Natural killer cell (primary cell): ENCODE results near the gene DIP2C. TPM values are rescaled to one million over a fixed set of nuclear protein-coding genes. Genes with fewer than 3 reads are reported as not detected.

Experiments
- ATAC-seq, 3 donors: fragments of 150-1000 bp in 2 of 3; fragments of 200-7000 bp in 1 of 3; cut with Tn5 transposase; 1 replicate in 1 of 3; 2 replicates in 2 of 3; pipeline ENCODE4 v1.10.0; 2021; ENCODE audit warnings: mild to moderate bottlenecking in 2 of 3, moderate library complexity in 2 of 3
- DNase-seq, 2 donors: peaks; one replicate each; pipeline versions ENCODE4 v3.0.0 to v3.0.0-alpha.2; 2013 to 2021; ENCODE audit warnings: mixed read lengths in 1 of 2
- H3K27ac ChIP-seq: one replicate; pipeline ENCODE4 v1.5.1; 2013; ENCODE audit warnings: mild to moderate bottlenecking, low read length
- H3K27me3 ChIP-seq: one replicate; pipeline ENCODE4 v1.6.1; 2013; ENCODE audit warnings: low read length; ENCODE audit not compliant: control insufficient read depth, insufficient read depth
- H3K36me3 ChIP-seq: one replicate; pipeline ENCODE4 v1.6.1; 2013; ENCODE audit warnings: low read length; ENCODE audit not compliant: control insufficient read depth, insufficient read depth
- H3K4me1 ChIP-seq: one replicate; pipeline ENCODE4 v1.6.1; 2013; ENCODE audit warnings: low read length; ENCODE audit not compliant: control insufficient read depth, insufficient read depth
- H3K4me3 ChIP-seq: one replicate; pipeline ENCODE4 v1.5.1; 2013; ENCODE audit warnings: low read length
- H3K9me3 ChIP-seq: one replicate; pipeline ENCODE4 v1.6.1; 2013; ENCODE audit warnings: low read length; ENCODE audit not compliant: control insufficient read depth, insufficient read depth
- H3K27ac Mint-ChIP-seq, 2 donors: one replicate each; pipeline ENCODE4 v1.8.0; 2022; ENCODE audit warnings: mild to moderate bottlenecking in 2 of 2, mixed read lengths in 2 of 2, moderate library complexity in 1 of 2
- H3K27me3 Mint-ChIP-seq, 2 donors: one replicate each; pipeline ENCODE4 v1.8.0; 2022; ENCODE audit warnings: low read depth in 2 of 2, mixed read lengths in 2 of 2
- H3K36me3 Mint-ChIP-seq: one replicate; pipeline ENCODE4 v1.8.0; 2022; ENCODE audit warnings: mixed read lengths
- H3K4me1 Mint-ChIP-seq, 2 donors: one replicate each; pipeline ENCODE4 v1.8.0; 2022; ENCODE audit warnings: mixed read lengths in 2 of 2
- H3K4me3 Mint-ChIP-seq: one replicate; pipeline ENCODE4 v1.8.0; 2022; ENCODE audit warnings: mild to moderate bottlenecking, moderate library complexity, mixed read lengths
- H3K9me3 Mint-ChIP-seq, 2 donors: one replicate each; pipeline ENCODE4 v1.8.0; 2022; ENCODE audit warnings: mixed read lengths in 2 of 2
- WGBS: methylation state at CpG from one replicate; pipeline ENCODE4 v1.1.7; 2013; ENCODE audit warnings: missing lambda C conversion rate; ENCODE audit not compliant: insufficient coverage; 5-methylcytosine and 5-hydroxymethylcytosine counted together
- intact Hi-C: fragments of 100-400 bp; cut with micrococcal nuclease; formaldehyde crosslinking; loops from one replicate; pipeline ENCODE4 v1.14.2; 2022
- total RNA-seq, 4 donors: library from RNA; stranded (reverse); fragments of 120-200 nt in 1 of 4; gene quantifications; one replicate each; pipeline versions ENCODE4 v1.2.3 to v1.2.4, GENCODE V29; 2013 to 2022
- TF ChIP-seq, protein P1 (sequence below): fragments of 200-600 bp; IDR thresholded peaks from one replicate; pipeline ENCODE4 v1.8.0; 2022; ENCODE audit warnings: antibody characterized with exemption

DIP2C gene
- total RNA-seq, 3 donors from 2014 or later (not counting 1 experiment from before 2014, with no cell fraction given), result 1.5 to 5.8 (median 3.8) TPM

DNA sequence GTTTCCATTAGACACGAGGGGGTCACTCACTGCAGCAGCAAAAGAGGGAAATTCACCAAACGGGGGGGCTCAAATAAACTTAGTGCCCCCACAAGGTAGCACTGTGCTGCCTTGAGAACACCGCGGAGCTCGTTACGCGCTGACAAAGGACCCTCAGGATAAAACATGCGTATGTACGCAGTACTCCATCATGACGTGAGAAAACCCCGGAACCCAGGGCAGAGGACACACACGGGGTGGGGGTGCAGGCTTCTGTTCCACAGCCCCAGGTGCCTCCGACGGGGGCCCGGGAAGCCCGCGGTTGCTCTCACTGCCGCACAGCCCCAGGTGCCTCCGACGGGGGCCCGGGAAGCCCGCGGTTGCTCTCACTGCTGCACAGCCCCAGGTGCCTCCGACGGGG lies 321.8 kb downstream of the DIP2C start:
- TF ChIP-seq, protein P1, sequence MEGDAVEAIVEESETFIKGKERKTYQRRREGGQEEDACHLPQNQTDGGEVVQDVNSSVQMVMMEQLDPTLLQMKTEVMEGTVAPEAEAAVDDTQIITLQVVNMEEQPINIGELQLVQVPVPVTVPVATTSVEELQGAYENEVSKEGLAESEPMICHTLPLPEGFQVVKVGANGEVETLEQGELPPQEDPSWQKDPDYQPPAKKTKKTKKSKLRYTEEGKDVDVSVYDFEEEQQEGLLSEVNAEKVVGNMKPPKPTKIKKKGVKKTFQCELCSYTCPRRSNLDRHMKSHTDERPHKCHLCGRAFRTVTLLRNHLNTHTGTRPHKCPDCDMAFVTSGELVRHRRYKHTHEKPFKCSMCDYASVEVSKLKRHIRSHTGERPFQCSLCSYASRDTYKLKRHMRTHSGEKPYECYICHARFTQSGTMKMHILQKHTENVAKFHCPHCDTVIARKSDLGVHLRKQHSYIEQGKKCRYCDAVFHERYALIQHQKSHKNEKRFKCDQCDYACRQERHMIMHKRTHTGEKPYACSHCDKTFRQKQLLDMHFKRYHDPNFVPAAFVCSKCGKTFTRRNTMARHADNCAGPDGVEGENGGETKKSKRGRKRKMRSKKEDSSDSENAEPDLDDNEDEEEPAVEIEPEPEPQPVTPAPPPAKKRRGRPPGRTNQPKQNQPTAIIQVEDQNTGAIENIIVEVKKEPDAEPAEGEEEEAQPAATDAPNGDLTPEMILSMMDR, result no peak
- H3K9me3 Mint-ChIP-seq, result no peaks in the 10 kb centered on the region
- DNase-seq (no peak), ATAC-seq (no peak)
- WGBS, result 92% methylated on average over 13 of the region's 25 CpGs
- peaks cover 3 to 5% of the 10 kb centered on the region in 2 donors for H3K27me3 Mint-ChIP-seq
- no peaks in the 10 kb centered on the region for H3K36me3 ChIP-seq
- no peak overlapping the region for H3K27ac Mint-ChIP-seq
- no peaks in the 10 kb centered on the region for H3K4me1 Mint-ChIP-seq
- H3K4me3 ChIP-seq, result no peak overlapping the region
- H3K36me3 Mint-ChIP-seq, result peaks cover 6% of the 10 kb centered on the region
- H3K27ac ChIP-seq, result no peak overlapping the region
- H3K9me3 ChIP-seq, result no peaks in the 10 kb centered on the region
- intact Hi-C loops, result no loop called here
- no peak overlapping the region for H3K4me3 Mint-ChIP-seq
- H3K27me3 ChIP-seq, result no peaks in the 10 kb centered on the region
- no peaks in the 10 kb centered on the region for H3K4me1 ChIP-seq

DNA sequence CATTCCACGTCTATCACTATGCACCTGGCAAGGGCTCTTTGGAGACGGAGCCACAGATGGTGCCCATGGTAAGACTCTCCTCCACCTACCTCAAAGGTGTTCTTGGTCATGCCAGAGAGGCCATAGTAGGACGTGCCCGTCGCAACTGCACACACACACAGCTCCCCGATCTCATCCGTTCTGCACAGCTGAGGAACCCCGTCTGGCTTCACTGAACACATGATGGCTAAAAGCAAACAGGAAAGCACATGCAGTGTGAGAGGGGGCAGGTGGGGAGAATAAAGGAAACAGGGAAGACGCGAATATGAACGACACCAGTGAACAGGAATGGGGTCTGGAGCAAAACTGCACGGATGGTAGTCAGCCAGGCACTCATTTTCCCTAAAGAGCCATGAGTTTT lies 323.3 kb downstream of the DIP2C start:
- no peaks in the 10 kb centered on the region for H3K36me3 ChIP-seq
- Mint-ChIP-seq H3K27me3 (peaks cover 0 to 13% of the 10 kb centered on the region in 2 donors), H3K27ac (no peak overlapping the region), H3K9me3 (no peaks in the 10 kb centered on the region), H3K4me3 (no peak overlapping the region), H3K4me1 (peaks cover 0 to 7% of the 10 kb centered on the region in 2 donors), H3K36me3 (peaks cover 6% of the 10 kb centered on the region)
- no peaks in the 10 kb centered on the region for H3K9me3 ChIP-seq
- 92% methylated on average over 12 of the region's 12 CpGs for WGBS
- no peak for DNase-seq
- H3K4me1 ChIP-seq, result no peaks in the 10 kb centered on the region
- H3K27me3 ChIP-seq, result no peaks in the 10 kb centered on the region
- TF ChIP-seq, protein P1, result no peak
- no peak overlapping the region for H3K27ac ChIP-seq
- intact Hi-C loops, result no loop called here
- no peak overlapping the region for H3K4me3 ChIP-seq
- no peak for ATAC-seq

DNA sequence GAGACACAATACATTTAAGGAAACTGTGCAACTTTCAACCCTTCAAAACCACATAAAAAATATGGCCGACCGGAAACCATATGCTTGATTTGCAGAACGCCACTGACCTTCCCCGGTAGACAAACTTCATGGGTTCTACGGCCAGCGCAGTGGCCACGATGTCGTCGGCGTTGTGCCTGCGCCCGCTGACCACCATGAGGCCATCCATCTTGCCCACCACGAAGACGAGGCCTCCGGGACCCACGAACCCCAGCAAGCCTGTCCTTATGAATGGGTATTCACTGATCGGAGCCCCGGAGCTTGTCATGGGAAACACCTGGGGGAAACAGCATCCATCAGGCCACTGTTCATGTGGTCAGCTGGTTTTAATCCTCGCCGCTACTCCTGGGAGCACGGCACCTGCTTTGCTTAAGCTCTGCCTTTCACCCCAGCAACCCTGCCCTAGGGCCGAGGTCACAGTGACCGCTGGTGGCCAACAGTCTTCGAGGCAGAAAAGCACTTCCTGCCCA lies 325.1 kb downstream of the DIP2C start:
- H3K27me3 ChIP-seq, result no peaks in the 10 kb centered on the region
- Mint-ChIP-seq H3K36me3 (peaks cover 6% of the 10 kb centered on the region), H3K9me3 (no peaks in the 10 kb centered on the region), H3K4me3 (no peak overlapping the region), H3K27me3 (peaks cover 0 to 13% of the 10 kb centered on the region in 2 donors), H3K4me1 (peaks cover 0 to 7% of the 10 kb centered on the region in 2 donors), H3K27ac (no peak overlapping the region)
- no peak overlapping the region for H3K27ac ChIP-seq
- 93% methylated on average over 24 of the region's 24 CpGs for WGBS
- TF ChIP-seq, protein P1, result no peak
- no peak for ATAC-seq
- H3K4me1 ChIP-seq, result no peaks in the 10 kb centered on the region
- no peak overlapping the region for H3K4me3 ChIP-seq
- H3K36me3 ChIP-seq, result no peaks in the 10 kb centered on the region
- DNase-seq, result no peak
- no peaks in the 10 kb centered on the region for H3K9me3 ChIP-seq
- intact Hi-C loops, result no loop called here

DNA sequence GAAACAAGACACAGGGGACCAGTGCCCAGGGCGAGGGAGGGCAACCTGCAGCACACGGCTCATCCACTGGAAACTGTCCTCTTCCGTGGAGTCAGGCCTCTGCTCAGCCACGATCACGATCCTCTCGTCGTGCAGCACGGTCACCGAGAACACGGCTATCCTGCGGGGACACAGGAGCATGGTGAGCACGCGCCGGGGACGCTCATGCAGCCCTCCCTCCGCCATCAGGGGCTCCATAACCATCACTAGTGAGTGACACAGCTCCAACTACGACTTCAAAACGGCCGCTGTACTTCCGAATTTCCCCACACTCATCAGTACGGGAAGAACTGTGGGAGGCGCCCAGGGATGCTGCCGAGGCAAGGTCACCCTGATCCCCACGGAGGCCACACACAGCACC lies 326.3 kb downstream of the DIP2C start:
- Histone ChIP-seq H3K36me3 (no peaks in the 10 kb centered on the region), H3K27me3 (no peaks in the 10 kb centered on the region), H3K9me3 (no peaks in the 10 kb centered on the region), H3K27ac (no peak overlapping the region), H3K4me1 (no peaks in the 10 kb centered on the region), H3K4me3 (no peak overlapping the region)
- H3K27me3 Mint-ChIP-seq, result peaks cover 0 to 13% of the 10 kb centered on the region in 2 donors
- WGBS, result 94% methylated on average over 24 of the region's 24 CpGs
- no peaks in the 10 kb centered on the region for H3K9me3 Mint-ChIP-seq
- H3K36me3 Mint-ChIP-seq, result peaks cover 6% of the 10 kb centered on the region
- no peak overlapping the region for H3K4me3 Mint-ChIP-seq
- no peak for DNase-seq
- H3K27ac Mint-ChIP-seq, result no peak overlapping the region
- intact Hi-C loops, result no loop called here
- peaks cover 0 to 7% of the 10 kb centered on the region in 2 donors for H3K4me1 Mint-ChIP-seq
- TF ChIP-seq, protein P1, result no peak
- no peak for ATAC-seq
